ENCODE results near the gene LAMC3. TPM values are rescaled to one million over a fixed set of nuclear protein-coding genes. Genes with fewer than 3 reads are reported as not detected.

LAMC3 gene
- polyA plus RNA-seq, 1 of the 3 experiments (the other 2 are of a cell fraction) = 0.07 TPM

GRCh38 chr9:130987054-130987453 lies 21.9 kb upstream of the LAMC3 start:
- Histone ChIP-seq H3K9me2 (no peaks in the 10 kb centered on the region), H3K27ac (ENCODE audit: low read depth in 2 of 2, low read length in 1 of 2) (no peak overlapping the region), H3K79me2 (ENCODE audit: insufficient read depth) (no peaks in the 10 kb centered on the region), H3K36me3 (replicated peaks in 1 of 2; ENCODE audit: control insufficient read depth in 1 of 2, insufficient read depth in 2 of 2, low read length in 1 of 2) (no peaks in the 10 kb centered on the region), H3K4me1 (ENCODE audit: control insufficient read depth in 1 of 2, insufficient read depth in 2 of 2, low read depth in 1 of 2, low read length in 1 of 2) (no peaks in the 10 kb centered on the region), H3K4me2 (no peak overlapping the region), H3K27me3 (ENCODE audit: insufficient read depth) (0 out of 2 replicates have a peak, but pooled peaks cover 7% of the 10 kb centered on the region), H4K20me1 (ENCODE audit: insufficient read depth) (no peaks in the 10 kb centered on the region), H3K4me3 (ENCODE audit: low read depth in 2 of 2, low read length in 1 of 2) (no peak overlapping the region), H3F3A (replicated peaks; ENCODE audit: insufficient read depth) (no peaks in the 10 kb centered on the region), H3K9ac (no peak overlapping the region), H3K9me3 (no peaks in the 10 kb centered on the region), H2AFZ (ENCODE audit: low read depth) (no peak overlapping the region)
- ChIA-PET POLR2A (no interaction called here), CTCF (interaction anchor here (1.5 to 2.1 kb wide), 2 partner anchors 11 to 121 kb away, joined by 6 to 11 read pairs; no protein-coding TSS in a partner anchor)
- no peak for TF ChIP-seq GABPA (IDR thresholded peaks at IDR 0.05; ENCODE audit: low read depth)
- no peak for TF ChIP-seq RXRA (IDR thresholded peaks at IDR 0.05; ENCODE audit: borderline replicate concordance, low read depth)
- TF ChIP-seq TEAD4 (IDR thresholded peaks at IDR 0.05; ENCODE audit: borderline replicate concordance, insufficient read depth) = no peak
- no peak for TF ChIP-seq SMC3 (IDR thresholded peaks at IDR 0.05; ENCODE audit: low read depth, low read length)
- no peak for TF ChIP-seq MXI1 (IDR thresholded peaks at IDR 0.05; ENCODE audit: low read depth, low read length)
- no peak for TF ChIP-seq ZBTB33 (IDR thresholded peaks at IDR 0.05; ENCODE audit: borderline replicate concordance, low read depth)
- no peak for DNase-seq
- 66% methylated on average over 7 of the region's 7 CpGs for WGBS (ENCODE audit: low lambda C conversion rate)

- Histone ChIP-seq H2AFZ (ENCODE audit: low read depth) (no peak overlapping the region), H4K20me1 (ENCODE audit: insufficient read depth) (no peaks in the 10 kb centered on the region), H3K4me2 (no peak overlapping the region), H3K9ac (no peak overlapping the region), H3K79me2 (ENCODE audit: insufficient read depth) (no peaks in the 10 kb centered on the region), H3K9me3 (no peaks in the 10 kb centered on the region), H3K27ac (ENCODE audit: low read depth in 2 of 2, low read length in 1 of 2) (no peak overlapping the region), H3K27me3 (ENCODE audit: insufficient read depth) (0 out of 2 replicates have a peak, but pooled peaks cover 7% of the 10 kb centered on the region), H3K4me3 (ENCODE audit: low read depth in 2 of 2, low read length in 1 of 2) (no peak overlapping the region), H3K36me3 (replicated peaks in 1 of 2; ENCODE audit: control insufficient read depth in 1 of 2, insufficient read depth in 2 of 2, low read length in 1 of 2) (no peaks in the 10 kb centered on the region), H3K4me1 (ENCODE audit: control insufficient read depth in 1 of 2, insufficient read depth in 2 of 2, low read depth in 1 of 2, low read length in 1 of 2) (no peaks in the 10 kb centered on the region), H3F3A (replicated peaks; ENCODE audit: insufficient read depth) (no peaks in the 10 kb centered on the region), H3K9me2 (no peaks in the 10 kb centered on the region)
- TF ChIP-seq REST (IDR thresholded peaks at IDR 0.05; ENCODE audit: low read depth, low read length) (no peak), FOXJ3 (CRISPR knock-in tag; IDR thresholded peaks at IDR 0.05) (no peak), RAD21 (IDR thresholded peaks at IDR 0.05; ENCODE audit: low read length) (no peak), NRF1 (IDR thresholded peaks at IDR 0.05; ENCODE audit: low read depth, low read length) (no peak), CHD2 (IDR thresholded peaks at IDR 0.05; ENCODE audit: low read length, partially characterized antibody) (no peak)
- 78% methylated on average over 10 of the region's 10 CpGs for WGBS (ENCODE audit: low lambda C conversion rate)
- DNase-seq = no peak
- ChIA-PET CTCF (interaction anchor here (0.8 to 2.1 kb wide), 4 partner anchors 10 to 134 kb away, joined by 3 to 11 read pairs (median 4); no protein-coding TSS in a partner anchor), POLR2A (no interaction called here)
Measured at GRCh38 chr9:130987738-130988399, 21.1 kb upstream of the LAMC3 start.

All from SK-N-SH (cell line).